NCI-H2227 (cell line): ENCODE results near the gene EGFR.
A peak's percentile ranks its signal among the peaks of the same experiment; 100 is the strongest.

Source experiments
- DNase-seq: peaks from one replicate; lab custom pipeline; 2025; ENCODE audit not compliant: unreplicated experiment; lab: John Stamatoyannopoulos, UW

Gene EGFR

GRCh38 chr7:55142919-55143600 lies 124.2 kb downstream of the EGFR start:
- DNase-seq: no peak

GRCh38 chr7:55144333-55145317 lies 125.8 kb downstream of the EGFR start:
- DNase-seq: no peak

GRCh38 chr7:55145606-55146005 lies 126.8 kb downstream of the EGFR start:
- DNase-seq: no peak

GRCh38 chr7:55147101-55147500 lies 128.3 kb downstream of the EGFR start:
- no peak for DNase-seq

GRCh38 chr7:55147736-55148135 lies 128.9 kb downstream of the EGFR start:
- no peak for DNase-seq

GRCh38 chr7:55148571-55148970 lies 129.8 kb downstream of the EGFR start:
- DNase-seq: no peak

GRCh38 chr7:55149001-55149400 lies 130.2 kb downstream of the EGFR start:
- DNase-seq: no peak

GRCh38 chr7:55150166-55150565 lies 131.3 kb downstream of the EGFR start:
- DNase-seq: no peak

GRCh38 chr7:55150709-55151451 lies 132.1 kb downstream of the EGFR start:
- no peak for DNase-seq

GRCh38 chr7:55152516-55152915 lies 133.7 kb downstream of the EGFR start:
- DNase-seq: no peak

- DNase-seq: no peak
Measured at GRCh38 chr7:55154096-55154495, 135.3 kb downstream of the EGFR start.

- DNase-seq: no peak
Measured at GRCh38 chr7:55155351-55156117, 136.7 kb downstream of the EGFR start.

GRCh38 chr7:55156919-55157763 lies 138.3 kb downstream of the EGFR start:
- DNase-seq: peak; percentile 44

GRCh38 chr7:55157764-55158105 lies 138.9 kb downstream of the EGFR start:
- peak; percentile 23 for DNase-seq

- DNase-seq: no peak
Measured at GRCh38 chr7:55158541-55159382, 139.9 kb downstream of the EGFR start.

GRCh38 chr7:55160539-55160938 lies 141.7 kb downstream of the EGFR start:
- DNase-seq: no peak

- no peak for DNase-seq
Measured at GRCh38 chr7:55161154-55161687, 142.4 kb downstream of the EGFR start.

- no peak for DNase-seq
Measured at GRCh38 chr7:55162476-55162875, 143.7 kb downstream of the EGFR start.

GRCh38 chr7:55163733-55164132 lies 144.9 kb downstream of the EGFR start:
- no peak for DNase-seq
